HG03558 (cell line): ENCODE results near the gene WDR1.

Experiments used
- ATAC-seq: cut with Tn5 transposase; IDR thresholded peaks from one replicate; pipeline ENCODE4 v1.9.1; 2021; ENCODE audit warnings: moderate number of reproducible peaks; ENCODE audit not compliant: unreplicated experiment; ENCODE audit errors: extremely low read depth

The WDR1 gene

DNA sequence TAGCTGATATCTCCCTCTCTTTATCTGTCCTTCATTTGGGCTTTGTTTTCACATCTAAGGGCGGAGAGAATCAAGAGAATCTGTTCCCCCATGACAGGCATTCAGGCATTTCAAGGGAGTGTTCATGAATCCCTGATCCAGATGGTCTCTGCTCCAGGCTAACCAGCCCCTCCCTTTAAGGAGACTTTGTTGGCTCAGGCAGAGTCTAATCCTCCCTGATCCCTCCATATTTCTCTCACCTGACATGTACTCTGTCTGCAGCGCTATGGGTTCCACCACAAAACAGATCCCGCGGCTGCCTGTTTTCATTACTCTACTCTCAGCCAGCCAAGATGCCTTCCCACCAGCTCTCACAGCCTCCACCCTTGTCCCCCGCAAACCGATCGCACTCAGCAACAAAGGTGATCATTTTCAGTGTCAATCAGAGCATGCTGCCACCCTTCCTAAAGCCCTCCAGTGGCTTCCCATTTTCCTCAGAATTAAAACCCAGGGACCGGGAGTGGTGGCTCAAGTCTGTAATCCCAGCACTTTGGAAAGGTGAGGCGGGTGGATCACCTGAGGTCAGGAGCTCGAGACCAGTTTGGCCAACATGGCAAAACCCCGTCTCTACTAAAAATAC lies 65.0 kb downstream of the WDR1 start:
- no peak for ATAC-seq

GRCh38 chr4:10050721-10051120 lies 65.9 kb downstream of the WDR1 start:
- ATAC-seq, result no peak

- ATAC-seq, result no peak
These were observed 66.3 kb downstream of the WDR1 start for GRCh38 chr4:10050261-10050661.

GRCh38 chr4:10048941-10049697 lies 67.5 kb downstream of the WDR1 start:
- no peak for ATAC-seq

DNA sequence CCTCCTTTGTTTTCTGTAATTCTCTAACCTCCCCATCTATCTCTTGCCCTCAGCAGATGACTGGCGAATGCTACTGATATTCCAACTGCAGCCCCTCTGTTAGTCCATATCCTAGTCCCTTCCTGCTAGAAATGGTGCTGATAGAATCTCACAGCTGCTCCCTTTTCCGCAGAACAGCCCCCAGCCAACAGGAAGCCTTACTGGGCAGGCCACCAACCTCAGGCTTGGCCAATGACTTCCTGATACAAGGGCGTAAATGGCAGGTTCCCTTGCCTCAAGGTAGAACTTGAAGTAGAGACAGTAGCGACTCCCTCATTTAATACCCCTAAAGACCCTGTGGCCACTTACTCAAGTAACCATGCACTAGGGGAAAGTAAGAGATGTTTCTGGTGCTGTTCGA lies 68.6 kb downstream of the WDR1 start:
- no peak for ATAC-seq

DNA sequence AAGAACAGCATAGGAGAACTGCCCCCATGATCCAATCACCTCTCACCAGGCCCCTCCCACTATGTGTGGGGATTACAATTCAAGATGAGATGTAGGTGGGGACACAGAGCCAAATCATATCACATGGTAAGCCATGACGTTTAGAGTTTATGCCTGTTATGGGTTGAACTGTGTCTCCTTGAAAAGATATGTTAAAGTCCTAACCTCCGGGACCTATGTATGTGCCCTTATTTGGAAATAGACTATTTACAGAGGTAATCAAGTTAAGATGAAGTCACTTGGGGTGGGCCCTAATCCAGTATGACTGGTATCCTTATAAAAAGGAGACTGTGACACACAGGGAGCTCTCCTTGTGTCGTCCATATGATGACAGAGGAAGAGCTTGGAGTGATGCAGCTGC lies 70.1 kb downstream of the WDR1 start:
- ATAC-seq, result no peak

- ATAC-seq, result no peak
These were observed 71.1 kb downstream of the WDR1 start for GRCh38 chr4:10045481-10045880.

- ATAC-seq, result no peak
These were observed 75.6 kb downstream of the WDR1 start for GRCh38 chr4:10041036-10041435.

GRCh38 chr4:10040049-10040892 lies 76.3 kb downstream of the WDR1 start:
- ATAC-seq, result no peak

GRCh38 chr4:10036807-10037342 lies 79.7 kb downstream of the WDR1 start:
- ATAC-seq, result no peak

- ATAC-seq, result no peak
These were observed 81.5 kb downstream of the WDR1 start for GRCh38 chr4:10035130-10035529.

DNA sequence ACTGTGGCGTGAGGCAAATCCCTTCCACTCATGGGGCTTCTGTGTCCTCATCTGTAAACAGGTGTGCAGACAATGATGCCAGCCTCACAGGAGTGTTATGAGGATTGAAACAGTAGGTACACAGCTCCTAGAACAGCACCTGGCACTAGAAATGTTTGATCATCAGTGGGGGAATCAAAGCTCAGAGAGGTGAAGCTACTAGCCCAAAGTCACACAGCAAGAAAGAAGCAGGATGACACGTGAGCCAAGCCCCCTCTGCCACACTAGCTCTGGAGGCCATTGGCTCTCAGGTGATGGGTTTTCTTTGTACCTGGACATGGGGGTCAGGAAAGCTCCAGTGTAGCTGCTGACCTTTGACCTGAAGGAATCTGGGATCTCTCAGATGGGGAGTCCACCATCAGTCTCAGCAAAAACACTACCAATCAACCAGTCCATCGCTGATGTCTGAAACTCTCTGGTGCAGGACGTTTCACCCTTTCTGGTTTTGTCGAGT lies 81.9 kb downstream of the WDR1 start:
- no peak for ATAC-seq

- no peak for ATAC-seq
These were observed 82.5 kb downstream of the WDR1 start for GRCh38 chr4:10034136-10034535.

GRCh38 chr4:10033191-10033881 lies 83.3 kb downstream of the WDR1 start:
- no peak for ATAC-seq

DNA sequence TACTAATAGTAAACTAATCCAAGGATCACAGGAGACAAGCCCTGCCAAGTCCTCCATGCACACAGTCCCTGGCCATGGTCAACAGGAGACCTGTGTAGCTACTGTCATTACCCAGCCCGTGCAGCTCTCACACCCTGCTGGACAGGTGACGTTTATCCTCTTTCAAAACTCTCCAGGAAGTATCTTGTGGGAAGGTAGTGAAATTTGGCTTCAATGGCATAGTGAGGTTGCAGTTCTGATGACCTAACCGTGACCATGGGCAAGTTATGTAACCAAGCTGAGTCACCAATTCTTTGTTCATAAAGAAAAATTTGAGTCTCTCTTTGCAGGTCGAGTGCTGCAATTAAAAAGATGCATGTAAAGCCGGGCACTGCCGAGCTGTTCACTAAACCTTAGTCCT lies 84.0 kb downstream of the WDR1 start:
- no peak for ATAC-seq

- no peak for ATAC-seq
These were observed 84.7 kb downstream of the WDR1 start for GRCh38 chr4:10031668-10032590.

- no peak for ATAC-seq
These were observed 85.5 kb downstream of the WDR1 start for GRCh38 chr4:10030972-10031667.

- ATAC-seq, result no peak
These were observed 87.2 kb downstream of the WDR1 start for GRCh38 chr4:10029403-10029802.

DNA sequence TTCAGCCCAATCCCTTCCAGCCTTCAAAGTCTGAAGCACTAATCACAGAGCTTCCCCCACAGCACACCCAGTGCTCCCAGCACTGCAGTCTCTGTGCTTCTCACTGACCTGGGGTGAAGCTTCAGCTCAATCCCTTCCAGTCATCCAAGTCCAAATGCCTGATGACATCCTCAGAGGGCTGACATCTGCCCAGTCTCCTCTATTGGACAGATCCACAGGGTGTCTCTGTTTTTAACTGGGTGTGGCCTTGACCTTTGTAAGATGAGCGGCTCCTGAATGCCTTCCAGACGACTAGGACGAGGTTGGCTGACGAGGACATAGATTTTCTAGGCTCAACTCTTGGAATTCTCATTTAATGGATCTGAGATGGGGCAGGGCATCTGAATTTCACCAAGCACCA lies 87.7 kb downstream of the WDR1 start:
- no peak for ATAC-seq
